HUES48 (cell line): ENCODE results near the gene PCBP3.

ENCODE experiments used
- H3K27ac ChIP-seq: one replicate; pipeline ENCODE4 v1.7.0; 2013; ENCODE audit warnings: low read depth, low read length, inconsistent platforms
- H3K27me3 ChIP-seq: 2 replicates; pipeline ENCODE4 v1.6.1; 2013; ENCODE audit warnings: mild to moderate bottlenecking, low read length; ENCODE audit not compliant: control insufficient read depth, insufficient read depth
- H3K36me3 ChIP-seq: 2 replicates; pipeline ENCODE4 v1.6.1; 2013; ENCODE audit warnings: low read length; ENCODE audit not compliant: control insufficient read depth, insufficient read depth
- H3K4me1 ChIP-seq: 2 replicates; pipeline ENCODE4 v1.6.1; 2013; ENCODE audit warnings: mild to moderate bottlenecking, low read length; ENCODE audit not compliant: control insufficient read depth, insufficient read depth
- H3K4me3 ChIP-seq: 2 replicates; pipeline ENCODE4 v1.5.1; 2013; ENCODE audit warnings: mild to moderate bottlenecking, low read depth, low read length
- H3K9ac ChIP-seq: 2 replicates; pipeline ENCODE4 v1.6.1; 2013; ENCODE audit warnings: mild to moderate bottlenecking, low read depth, low read length, moderate library complexity
- H3K9me3 ChIP-seq: 2 replicates; pipeline ENCODE4 v1.6.1; 2013; ENCODE audit warnings: low read length; ENCODE audit not compliant: control insufficient read depth, insufficient read depth

Gene PCBP3

DNA sequence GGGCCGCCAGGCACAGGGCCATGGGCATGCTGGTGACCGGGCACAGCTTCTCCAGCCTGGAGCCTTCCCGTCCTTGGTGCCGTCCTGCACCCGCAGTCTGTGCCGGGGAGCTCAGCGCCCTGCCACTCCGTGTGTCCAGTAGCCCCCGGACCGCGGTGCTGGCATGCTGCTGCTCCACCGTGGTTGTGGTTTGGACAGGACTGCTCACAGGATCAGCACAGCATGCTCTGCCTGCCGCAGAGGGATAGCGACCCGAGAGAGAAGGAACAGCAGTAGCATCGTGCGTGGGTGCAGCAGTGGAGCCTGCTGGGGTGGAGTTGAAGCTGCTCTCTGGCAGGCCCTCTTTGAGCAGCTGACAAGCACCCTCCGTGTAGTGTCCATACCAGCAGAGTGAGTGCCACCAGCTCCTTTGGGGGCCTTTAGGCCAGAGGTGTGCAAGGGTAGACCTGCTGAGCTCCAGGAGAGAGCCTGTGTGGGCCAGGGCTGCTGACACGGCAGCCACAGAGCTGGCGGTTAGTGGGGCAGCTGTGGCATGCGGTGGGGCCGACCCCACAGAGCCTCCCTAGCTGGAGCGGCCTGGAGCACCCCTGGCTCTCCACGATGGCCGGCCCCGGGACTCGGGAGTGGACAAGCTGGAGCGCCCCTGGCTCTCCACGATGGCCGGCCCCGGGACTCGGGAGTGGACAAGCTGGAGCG lies 6.4 kb upstream of the PCBP3 start:
- Histone ChIP-seq H3K27me3 (peaks cover 10% of the 10 kb centered on the region), H3K4me1 (peaks cover 4% of the 10 kb centered on the region; the same call in 1 of the 2 replicates), H3K27ac (no peak overlapping the region), H3K4me3 (no peak overlapping the region), H3K36me3 (no peaks in the 10 kb centered on the region), H3K9ac (no peak overlapping the region), H3K9me3 (peaks cover 8% of the 10 kb centered on the region; the same call in 1 of the 2 replicates)

- Histone ChIP-seq H3K27me3 (peaks cover 14% of the 10 kb centered on the region), H3K9me3 (peaks cover 8% of the 10 kb centered on the region; the same call in 1 of the 2 replicates), H3K4me3 (no peak overlapping the region), H3K27ac (no peak overlapping the region), H3K9ac (no peak overlapping the region), H3K4me1 (peaks cover 4% of the 10 kb centered on the region; the same call in 1 of the 2 replicates), H3K36me3 (no peaks in the 10 kb centered on the region)
Measured at GRCh38 chr21:45637883-45638282, 5.6 kb upstream of the PCBP3 start.

DNA sequence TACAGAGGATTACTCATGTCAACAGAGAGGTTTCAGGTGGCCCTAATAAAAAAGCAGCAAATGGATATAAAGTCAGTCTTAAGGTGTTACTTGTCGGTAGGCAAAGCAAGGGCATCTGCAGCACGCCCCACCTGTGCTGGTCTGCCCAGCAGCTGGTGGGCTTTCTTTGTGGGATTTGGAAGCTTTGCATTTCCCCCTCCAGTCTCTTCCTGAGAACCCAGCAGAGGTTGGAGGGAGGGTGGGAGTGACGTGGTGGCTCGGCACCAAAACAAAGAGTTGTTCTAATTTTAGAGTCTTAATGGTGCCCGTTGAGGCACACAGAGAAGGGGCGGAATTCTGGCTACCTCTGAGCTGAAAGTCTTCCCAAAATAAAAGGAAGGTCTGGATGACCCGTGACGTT lies 4.8 kb upstream of the PCBP3 start:
- H3K27me3 ChIP-seq: peaks cover 14% of the 10 kb centered on the region
- H3K4me1 ChIP-seq: peaks cover 4% of the 10 kb centered on the region; the same call in 1 of the 2 replicates
- H3K36me3 ChIP-seq: no peaks in the 10 kb centered on the region
- H3K27ac ChIP-seq: no peak overlapping the region
- H3K4me3 ChIP-seq: no peak overlapping the region
- H3K9ac ChIP-seq: no peak overlapping the region
- H3K9me3 ChIP-seq: peaks cover 8% of the 10 kb centered on the region; the same call in 1 of the 2 replicates

DNA sequence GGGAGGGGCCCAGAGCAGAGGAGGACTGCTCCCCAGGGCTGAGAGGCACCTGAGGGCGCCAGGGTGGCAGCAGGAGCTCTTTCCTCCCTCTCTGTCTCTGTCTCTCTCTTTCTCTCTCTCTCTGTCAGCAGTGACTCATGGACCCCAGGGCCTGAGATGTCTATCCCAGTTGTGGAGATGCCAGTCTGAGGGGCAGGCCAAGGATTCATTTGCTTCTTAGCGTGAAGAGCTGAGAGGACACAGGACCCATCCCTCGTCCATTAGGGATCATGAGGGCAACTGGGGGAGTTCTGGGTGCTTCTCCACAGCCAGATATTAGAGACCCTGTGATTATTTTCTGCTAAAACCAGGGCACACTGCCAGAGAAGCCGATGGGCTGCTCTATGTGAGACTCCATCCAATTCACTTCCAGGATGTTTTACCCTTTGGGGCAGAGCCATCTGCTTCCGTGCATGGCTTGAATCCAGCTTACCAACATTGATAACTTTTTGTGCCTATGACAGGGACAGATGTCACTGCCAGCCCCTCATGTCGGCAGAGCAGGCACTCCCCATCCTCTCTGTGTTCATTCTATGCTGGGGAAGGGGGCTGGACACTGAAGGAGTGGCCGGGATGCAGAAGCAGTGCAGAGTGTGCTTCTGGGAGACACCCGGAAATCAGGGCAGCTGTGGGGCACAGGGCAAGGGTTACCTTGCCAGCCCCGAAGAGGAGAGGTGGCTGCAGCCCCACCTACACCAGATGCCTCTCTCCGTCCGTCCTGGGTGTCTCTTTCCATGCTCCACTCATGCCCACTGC lies 4.1 kb upstream of the PCBP3 start:
- Histone ChIP-seq H3K27ac (no peak overlapping the region), H3K9me3 (peaks cover 8% of the 10 kb centered on the region; the same call in 1 of the 2 replicates), H3K4me3 (no peak overlapping the region), H3K36me3 (no peaks in the 10 kb centered on the region), H3K27me3 (peaks cover 17% of the 10 kb centered on the region), H3K4me1 (peaks cover 6% of the 10 kb centered on the region; the same call in 1 of the 2 replicates), H3K9ac (no peak overlapping the region)

DNA sequence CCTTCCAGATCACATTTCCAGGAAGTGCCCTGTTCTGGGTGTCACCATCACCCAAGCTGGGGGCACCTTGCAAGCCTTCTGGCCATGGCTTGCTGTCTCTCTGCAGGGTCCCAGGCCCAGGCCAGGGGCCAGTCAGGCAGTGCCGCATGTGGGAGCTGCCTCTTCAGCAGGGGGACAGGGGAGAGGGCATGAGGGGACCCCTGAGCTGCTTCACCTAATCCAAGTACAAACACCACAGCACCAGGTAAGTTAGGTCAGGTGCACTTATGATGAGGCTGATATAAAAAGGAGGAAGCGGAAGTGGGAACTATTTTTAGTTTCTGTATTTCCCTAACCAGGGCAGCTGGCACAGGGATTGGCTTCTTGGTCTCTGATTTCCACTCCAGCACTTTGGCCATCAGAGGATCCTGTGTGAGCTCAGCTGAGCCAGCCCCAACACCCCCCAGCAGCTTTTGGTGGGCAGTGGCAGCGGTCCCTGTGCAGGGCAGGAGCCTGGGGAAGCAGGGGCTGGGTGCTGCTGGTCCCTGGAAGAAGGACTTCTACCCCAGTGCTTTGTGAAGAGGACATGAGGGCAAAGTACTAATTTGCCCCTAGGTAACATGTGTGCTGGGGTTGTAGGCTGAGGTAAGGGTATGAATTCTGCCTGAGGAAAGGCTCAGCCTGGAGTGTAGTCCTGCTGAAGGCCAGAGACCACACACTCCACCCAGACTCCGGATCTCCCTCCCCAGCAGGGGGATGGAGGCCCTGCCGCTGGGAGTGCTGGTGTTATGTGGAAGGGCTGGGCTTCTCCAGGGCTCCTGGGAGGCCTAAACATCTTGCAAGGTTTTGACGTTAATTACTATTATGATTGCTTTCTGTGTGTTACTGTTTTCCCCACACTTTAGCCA lies 3.3 kb upstream of the PCBP3 start:
- H3K9ac ChIP-seq: no peak overlapping the region
- H3K27ac ChIP-seq: no peak overlapping the region
- no peaks in the 10 kb centered on the region for H3K36me3 ChIP-seq
- peaks cover 7% of the 10 kb centered on the region; the same call in 1 of the 2 replicates for H3K9me3 ChIP-seq
- no peak overlapping the region for H3K4me3 ChIP-seq
- peaks cover 25% of the 10 kb centered on the region for H3K27me3 ChIP-seq
- H3K4me1 ChIP-seq: peaks cover 8% of the 10 kb centered on the region; the same call in 1 of the 2 replicates

DNA sequence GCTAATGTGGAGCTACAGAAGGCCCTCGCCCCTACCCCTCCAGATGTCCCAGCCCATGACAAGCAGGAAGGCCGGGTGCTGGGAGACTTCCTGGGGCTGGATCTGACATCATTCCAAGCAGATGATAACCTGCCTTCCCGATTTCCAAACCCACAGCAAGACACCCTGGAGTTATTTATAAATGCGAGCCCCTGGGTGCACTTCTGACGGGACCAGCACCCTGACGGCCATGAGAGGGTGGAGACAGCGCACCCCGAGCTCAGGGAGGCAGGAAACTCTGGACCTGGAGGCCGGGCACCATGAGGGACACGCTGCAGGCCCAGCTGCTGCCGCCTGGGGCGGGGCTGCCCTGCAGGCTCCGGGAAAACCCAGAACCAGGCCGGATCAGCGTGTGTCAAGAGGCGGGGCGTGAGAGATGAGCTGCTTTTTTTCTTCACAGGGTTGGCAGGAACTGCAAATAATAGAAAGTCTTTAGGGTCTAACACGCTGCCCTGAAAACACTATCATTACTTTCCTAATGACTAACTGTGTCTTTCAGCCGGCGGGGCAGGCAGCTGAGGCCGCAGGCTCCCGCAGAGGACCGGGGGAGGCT lies 2.5 kb upstream of the PCBP3 start:
- no peaks in the 10 kb centered on the region for H3K36me3 ChIP-seq
- no peak overlapping the region for H3K27ac ChIP-seq
- peaks cover 8% of the 10 kb centered on the region; the same call in 1 of the 2 replicates for H3K4me1 ChIP-seq
- H3K9me3 ChIP-seq: no peaks in the 10 kb centered on the region; the same call in 1 of the 2 replicates
- H3K9ac ChIP-seq: no peak overlapping the region
- no peak overlapping the region for H3K4me3 ChIP-seq
- H3K27me3 ChIP-seq: peaks cover 29% of the 10 kb centered on the region

GRCh38 chr21:45641480-45642035 lies 2.0 kb upstream of the PCBP3 start:
- Histone ChIP-seq H3K4me1 (peaks cover 8% of the 10 kb centered on the region; the same call in 1 of the 2 replicates), H3K4me3 (no peak overlapping the region), H3K9me3 (no peaks in the 10 kb centered on the region), H3K27ac (no peak overlapping the region), H3K9ac (no peak overlapping the region), H3K36me3 (no peaks in the 10 kb centered on the region), H3K27me3 (peaks cover 29% of the 10 kb centered on the region)

DNA sequence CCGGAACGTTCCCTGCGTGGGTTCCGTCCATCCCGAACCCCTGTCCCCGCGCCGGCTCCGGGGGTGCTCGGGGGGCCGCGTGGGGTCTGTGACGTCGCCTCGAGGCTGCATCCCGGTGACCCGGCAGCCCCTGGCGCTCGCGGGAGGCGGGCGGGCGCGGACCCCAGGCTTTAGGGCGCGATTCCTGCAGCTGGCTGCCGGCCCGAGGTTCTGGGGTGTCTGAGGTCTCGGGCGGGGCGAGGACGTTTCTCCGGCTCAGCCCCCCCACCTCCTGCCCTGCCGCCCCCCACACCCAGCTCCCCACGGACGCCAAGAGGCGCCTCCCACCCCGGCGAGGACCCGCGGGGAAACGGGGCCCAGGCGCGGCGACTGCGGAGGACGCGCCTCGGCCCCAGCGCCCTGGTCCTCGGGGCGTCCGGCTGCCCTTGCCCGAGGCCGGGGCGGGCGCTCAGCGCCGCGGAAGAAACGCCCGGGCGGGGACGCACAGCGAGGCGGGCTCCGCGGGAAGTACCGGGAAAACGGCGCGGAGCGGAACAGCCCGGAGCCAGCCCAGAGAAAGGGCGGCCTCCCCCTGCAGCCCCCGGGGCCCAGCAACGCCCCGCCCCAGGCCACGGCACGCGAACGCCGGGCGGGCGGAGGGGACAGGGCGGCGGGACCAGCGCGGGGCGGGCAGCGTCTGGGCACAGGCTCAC lies 1.3 kb upstream of the PCBP3 start:
- Histone ChIP-seq H3K36me3 (no peaks in the 10 kb centered on the region), H3K27me3 (peaks cover 29% of the 10 kb centered on the region), H3K4me3 (peak overlapping the region; percentile 44; the same call in 1 of the 2 replicates), H3K9me3 (no peaks in the 10 kb centered on the region), H3K4me1 (peaks cover 8% of the 10 kb centered on the region; the same call in 1 of the 2 replicates), H3K27ac (no peak overlapping the region), H3K9ac (no peak overlapping the region)

DNA sequence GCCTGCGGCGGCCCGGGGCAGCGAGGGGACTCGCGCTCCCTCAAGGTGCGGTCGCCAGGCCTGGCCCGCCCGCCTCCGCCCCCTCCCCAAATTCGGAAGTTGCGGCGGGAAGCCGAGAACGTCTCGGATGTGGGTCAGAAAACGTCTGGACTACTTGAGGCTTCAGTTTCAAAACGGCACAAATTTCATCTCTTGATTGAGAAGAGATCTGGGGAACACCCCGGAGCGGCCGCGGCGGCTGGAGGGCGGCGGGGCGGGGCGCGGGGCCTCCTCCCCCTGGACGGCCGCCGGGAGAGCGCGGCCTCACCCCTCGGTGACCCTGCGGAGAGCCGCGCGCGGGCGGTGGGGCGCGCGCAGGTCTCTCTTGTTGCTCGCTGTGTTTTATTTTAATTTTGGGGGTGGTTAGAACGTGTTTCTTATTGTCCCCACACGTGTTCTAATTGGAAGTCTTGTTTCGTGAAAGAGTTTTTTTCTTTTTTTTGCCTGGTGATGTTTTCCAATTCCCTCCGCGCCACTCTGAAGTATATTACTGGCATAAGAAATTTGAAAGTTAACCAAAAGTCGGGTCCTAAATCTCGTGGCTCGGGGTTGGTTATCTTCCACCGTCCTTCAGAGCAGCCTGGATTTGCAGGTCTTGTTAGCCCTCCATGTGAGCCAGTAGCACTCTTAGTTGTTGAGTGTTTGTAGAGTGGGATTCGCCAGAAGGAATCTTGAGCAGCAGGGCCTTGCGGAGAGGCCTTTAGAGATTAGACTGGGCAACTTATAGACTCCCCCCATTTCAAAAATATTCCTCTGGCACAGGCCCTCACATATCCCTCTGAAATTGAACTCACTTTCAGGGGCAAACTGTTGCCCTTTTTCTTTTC lies 749 bp downstream of the PCBP3 start:
- H3K4me1 ChIP-seq: peaks cover 5% of the 10 kb centered on the region; the same call in 1 of the 2 replicates
- H3K27me3 ChIP-seq: peaks cover 29% of the 10 kb centered on the region
- no peaks in the 10 kb centered on the region for H3K9me3 ChIP-seq
- H3K9ac ChIP-seq: no peak overlapping the region
- no peak overlapping the region for H3K27ac ChIP-seq
- H3K36me3 ChIP-seq: no peaks in the 10 kb centered on the region
- peak overlapping the region; percentile 67 for H3K4me3 ChIP-seq
